Measurements from ENCODE around the gene CAPN13. TPM values are rescaled to one million over a fixed set of nuclear protein-coding genes. Genes with fewer than 3 reads are reported as not detected.

The CAPN13 gene
- polyA plus RNA-seq, 1 donor (not counting 4 experiments of a cell fraction or from before 2014, with no cell fraction given) = not detected

- Histone ChIP-seq H3K36me3 (ENCODE audit: control insufficient read depth in 2 of 2, extremely low read depth in 1 of 2, insufficient read depth in 2 of 2, low read length in 2 of 2) (no peaks in the 10 kb centered on the region), H2AFZ (ENCODE audit: control insufficient read depth, low read length) (no peak overlapping the region), H3K4me1 (ENCODE audit: control insufficient read depth, extremely low read depth, insufficient read depth, low read length) (no peaks in the 10 kb centered on the region), H3K79me2 (ENCODE audit: control insufficient read depth, insufficient read depth, low read length) (no peaks in the 10 kb centered on the region), H3K27ac (ENCODE audit: control insufficient read depth, insufficient read depth, low read length) (no peak overlapping the region), H3K9ac (ENCODE audit: control insufficient read depth, extremely low read depth, insufficient read depth, low read length) (no peak overlapping the region), H3K9me3 (ENCODE audit: control insufficient read depth, low read depth, low read length) (no peaks in the 10 kb centered on the region), H3K9me1 (ENCODE audit: control insufficient read depth, extremely low read depth, insufficient read depth, low read length) (no peaks in the 10 kb centered on the region), H3K27me3 (ENCODE audit: control insufficient read depth, extremely low read depth, insufficient read depth, low read length) (peaks cover 3% of the 10 kb centered on the region), H3K4me2 (ENCODE audit: control insufficient read depth, extremely low read depth, insufficient read depth, low read depth, low read length) (no peak overlapping the region), H4K20me1 (ENCODE audit: control insufficient read depth, extremely low read depth, insufficient read depth, low read length) (no peaks in the 10 kb centered on the region), H3K4me3 (ENCODE audit: control insufficient read depth in 2 of 3, extremely low read depth in 1 of 3, insufficient read depth in 2 of 3, low read depth in 1 of 3, low read length in 3 of 3) (no peak overlapping the region)
- dilution Hi-C loops (cut with MboI; ENCODE audit: extremely low pct_ligation_motif_present, low sequenced_read_pairs) = no loop called here
- DNase-seq (ENCODE audit: low read depth, low spot score) = no peak
- FAIRE-seq = no peak
- no peak for TF ChIP-seq EZH2 (IDR thresholded peaks at IDR 0.05; ENCODE audit: low read length)
- TF ChIP-seq CTCF (optimal IDR thresholded peaks at IDR 0.05 in 1 of 3, IDR thresholded peaks at IDR 0.05 in 1 of 3, conservative IDR thresholded peaks at IDR 0.05 in 1 of 3; ENCODE audit: extremely low read depth in 1 of 3, insufficient read depth in 2 of 3, low read length in 3 of 3) = no peak
Observed at GRCh38 chr2:30716123-30716900, 90.9 kb downstream of the CAPN13 start.

GRCh38 chr2:30714811-30715709 is 92.2 kb downstream of the CAPN13 start:
- H3K79me2 ChIP-seq (ENCODE audit: control insufficient read depth, insufficient read depth, low read length) = no peaks in the 10 kb centered on the region
- H3K9me3 ChIP-seq (ENCODE audit: control insufficient read depth, low read depth, low read length) = no peaks in the 10 kb centered on the region
- H4K20me1 ChIP-seq (ENCODE audit: control insufficient read depth, extremely low read depth, insufficient read depth, low read length) = no peaks in the 10 kb centered on the region
- H3K4me3 ChIP-seq (ENCODE audit: control insufficient read depth in 2 of 3, extremely low read depth in 1 of 3, insufficient read depth in 2 of 3, low read depth in 1 of 3, low read length in 3 of 3) = no peak overlapping the region
- DNase-seq (ENCODE audit: low read depth, low spot score) = no peak
- TF ChIP-seq EZH2 (IDR thresholded peaks at IDR 0.05; ENCODE audit: low read length) = no peak
- TF ChIP-seq CTCF (optimal IDR thresholded peaks at IDR 0.05 in 1 of 3, IDR thresholded peaks at IDR 0.05 in 1 of 3, conservative IDR thresholded peaks at IDR 0.05 in 1 of 3; ENCODE audit: extremely low read depth in 1 of 3, insufficient read depth in 2 of 3, low read length in 3 of 3) = no peak
- dilution Hi-C loops (cut with MboI; ENCODE audit: extremely low pct_ligation_motif_present, low sequenced_read_pairs) = no loop called here
- FAIRE-seq = no peak
- no peak overlapping the region for H3K4me2 ChIP-seq (ENCODE audit: control insufficient read depth, extremely low read depth, insufficient read depth, low read depth, low read length)
- no peaks in the 10 kb centered on the region for H3K36me3 ChIP-seq (ENCODE audit: control insufficient read depth in 2 of 2, extremely low read depth in 1 of 2, insufficient read depth in 2 of 2, low read length in 2 of 2)
- H3K9ac ChIP-seq (ENCODE audit: control insufficient read depth, extremely low read depth, insufficient read depth, low read length) = no peak overlapping the region
- H3K27me3 ChIP-seq (ENCODE audit: control insufficient read depth, extremely low read depth, insufficient read depth, low read length) = no peaks in the 10 kb centered on the region
- no peak overlapping the region for H3K27ac ChIP-seq (ENCODE audit: control insufficient read depth, insufficient read depth, low read length)
- no peaks in the 10 kb centered on the region for H3K4me1 ChIP-seq (ENCODE audit: control insufficient read depth, extremely low read depth, insufficient read depth, low read length)
- H3K9me1 ChIP-seq (ENCODE audit: control insufficient read depth, extremely low read depth, insufficient read depth, low read length) = no peaks in the 10 kb centered on the region
- H2AFZ ChIP-seq (ENCODE audit: control insufficient read depth, low read length) = no peak overlapping the region

Measured in keratinocyte (primary cell).